DMS79 treated with DMSO at 0.1 percent for 48 hours (cell line): ENCODE data around the gene TWIST2.
A peak's percentile ranks its signal among the peaks of the same experiment; 100 is the strongest.

Experiments
- DNase-seq: peaks from one replicate; lab custom pipeline; 2025; lab: John Stamatoyannopoulos, UW

TWIST2 gene

GRCh38 chr2:238847841-238848690 is at the start of gene TWIST2:
TWIST2 (plus strand) TSS chr2:238848085; CDS start chr2:238848216, 131 bp downstream.
- DNase-seq, result peak; percentile 10

GRCh38 chr2:238801791-238802190 is 46.1 kb upstream of the TWIST2 start:
- no peak for DNase-seq

GRCh38 chr2:238802957-238803356 is 44.9 kb upstream of the TWIST2 start:
- DNase-seq, result no peak

- no peak for DNase-seq
These were observed 43.7 kb upstream of the TWIST2 start for GRCh38 chr2:238803996-238804870.

- no peak for DNase-seq
These were observed 39.1 kb upstream of the TWIST2 start for GRCh38 chr2:238808761-238809160.

DNA sequence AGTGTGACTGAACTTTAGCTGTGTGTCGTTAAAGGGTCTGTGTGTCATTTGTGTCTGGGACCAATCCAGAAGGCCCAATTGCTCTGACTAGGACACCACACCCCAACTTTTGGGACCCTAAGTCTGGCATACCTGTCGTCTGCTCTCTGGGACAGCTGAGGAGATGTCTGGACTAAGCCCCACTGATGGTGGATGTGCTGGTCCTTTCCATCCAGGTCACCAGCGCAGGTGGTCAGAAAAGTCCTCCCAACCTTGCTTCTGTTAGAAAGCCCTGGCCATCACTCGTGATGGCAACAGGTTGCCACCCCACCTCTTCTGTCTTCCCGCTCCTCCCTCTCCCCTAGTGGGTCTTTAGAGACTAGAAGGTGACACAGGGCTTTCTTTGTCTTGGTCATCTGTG is 37.6 kb upstream of the TWIST2 start:
- DNase-seq, result no peak

- no peak for DNase-seq
These were observed 36.6 kb upstream of the TWIST2 start for GRCh38 chr2:238811293-238811692.

- no peak for DNase-seq
These were observed 36.1 kb upstream of the TWIST2 start for GRCh38 chr2:238811759-238812158.

DNA sequence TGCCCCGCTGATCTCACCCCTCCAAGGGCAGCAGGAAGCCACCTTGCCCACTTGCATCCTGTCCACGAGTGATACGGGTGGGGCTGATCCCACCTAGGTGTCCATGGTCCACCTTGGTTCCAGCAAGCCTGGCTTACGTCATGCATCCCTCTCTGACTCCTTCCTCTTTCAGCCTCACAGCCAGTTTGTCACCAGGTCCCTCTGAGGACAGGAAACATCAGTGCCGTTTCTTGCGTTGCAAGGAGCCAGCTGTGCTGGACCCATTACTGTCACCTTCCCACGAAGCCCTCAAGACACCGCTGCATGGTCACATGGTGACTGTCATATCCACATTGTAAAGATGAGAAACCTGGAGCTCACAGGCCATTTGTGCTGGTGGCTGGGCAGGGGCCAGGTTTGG is 34.8 kb upstream of the TWIST2 start:
- no peak for DNase-seq

GRCh38 chr2:238814815-238815214 is 33.1 kb upstream of the TWIST2 start:
- no peak for DNase-seq

GRCh38 chr2:238816291-238816690 is 31.6 kb upstream of the TWIST2 start:
- no peak for DNase-seq

- no peak for DNase-seq
These were observed 30.5 kb upstream of the TWIST2 start for GRCh38 chr2:238817382-238817781.

DNA sequence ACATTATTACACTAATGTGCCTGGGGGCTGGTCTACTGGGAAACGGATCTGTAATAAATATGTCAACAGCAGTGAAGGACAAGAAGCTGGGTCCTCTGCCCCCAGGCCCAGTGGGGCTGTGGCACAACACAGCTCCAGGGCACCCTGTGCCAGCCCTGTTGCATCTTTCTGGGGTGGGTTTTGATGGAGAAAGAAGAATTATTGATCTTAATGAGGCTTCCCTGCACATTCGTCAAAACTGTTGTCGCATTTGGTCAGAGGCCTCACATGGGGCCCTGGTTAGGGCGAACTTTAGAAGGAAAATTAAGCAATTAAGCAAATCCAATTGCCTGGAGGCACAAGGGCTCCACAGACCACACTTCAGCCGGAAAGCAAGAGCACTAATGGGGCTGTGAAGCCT is 30.0 kb upstream of the TWIST2 start:
- DNase-seq, result no peak

DNA sequence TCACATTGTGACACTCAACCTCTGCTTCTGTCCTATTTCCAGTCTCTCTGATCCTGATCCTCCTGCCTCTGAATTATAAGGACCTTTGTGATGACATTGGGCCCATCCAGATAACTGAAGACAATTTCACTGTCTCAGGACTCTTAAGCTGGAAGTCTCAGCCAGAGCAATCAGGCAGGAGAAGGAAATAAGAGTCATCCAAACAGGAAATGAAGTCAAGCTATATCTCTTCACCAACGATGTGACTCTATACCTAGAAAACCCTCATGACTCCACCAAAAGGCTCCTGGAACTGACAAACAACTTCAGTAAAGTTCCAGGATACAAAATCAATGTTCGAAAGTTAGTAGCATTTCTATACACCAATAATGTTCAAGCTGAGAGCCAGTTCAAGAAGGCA is 29.3 kb upstream of the TWIST2 start:
- DNase-seq, result no peak

DNA sequence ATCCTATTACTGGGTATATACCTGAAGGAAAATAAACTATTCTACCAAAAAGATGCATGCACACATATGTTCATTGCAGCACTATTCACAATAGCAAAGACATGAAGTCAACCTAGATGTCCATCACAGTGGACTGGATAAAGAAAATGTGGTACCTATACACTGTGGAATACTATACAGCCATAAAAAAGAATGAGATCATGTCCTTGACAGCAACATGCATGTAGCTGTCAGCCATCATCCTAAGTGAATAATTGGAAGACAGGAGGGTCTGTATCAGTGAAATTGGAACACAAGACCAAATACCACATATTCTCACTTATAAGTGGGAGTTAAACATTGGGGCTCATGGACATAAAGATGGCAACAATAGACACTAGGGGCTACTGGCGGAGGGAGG is 27.7 kb upstream of the TWIST2 start:
- DNase-seq, result no peak

DNA sequence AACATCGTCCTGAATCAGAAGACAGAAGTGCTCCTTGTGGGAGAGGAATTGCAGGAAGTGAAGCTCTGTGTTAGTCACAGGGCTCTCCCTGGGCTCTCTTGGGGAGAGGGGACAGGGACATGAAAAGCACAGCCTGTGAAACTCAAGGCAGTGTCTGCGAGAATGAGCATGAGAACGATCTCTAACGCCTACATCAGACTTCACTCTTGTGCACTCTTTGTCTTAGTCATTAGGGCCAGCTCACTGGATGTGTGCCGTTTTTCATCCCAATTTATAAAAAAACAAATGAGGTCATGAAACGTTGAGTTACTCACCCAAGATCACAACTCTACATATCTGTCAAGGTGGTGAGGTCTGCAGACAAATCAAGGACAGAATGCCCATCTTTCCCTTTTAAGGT is 27.0 kb upstream of the TWIST2 start:
- no peak for DNase-seq

DNA sequence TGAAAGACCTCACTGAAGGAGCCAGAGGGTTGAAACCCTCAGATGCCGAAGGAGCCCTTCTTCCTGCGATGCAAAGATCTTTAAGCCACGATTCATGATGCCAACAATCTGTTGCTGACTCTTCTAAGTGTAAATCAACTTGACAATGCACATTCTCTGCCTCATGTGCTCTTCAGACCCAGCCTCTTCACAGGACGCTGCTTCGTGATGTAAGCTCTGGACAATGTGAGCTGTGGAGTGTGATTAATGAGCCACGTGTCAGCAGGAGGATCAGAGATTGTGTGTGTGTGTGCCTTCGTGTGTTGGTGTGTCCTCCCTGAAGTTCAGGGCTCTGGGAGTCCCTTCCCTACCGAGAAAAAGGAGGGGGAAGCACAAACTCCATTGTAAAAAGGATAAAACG is 26.5 kb upstream of the TWIST2 start:
- no peak for DNase-seq

GRCh38 chr2:238821944-238822670 is 25.8 kb upstream of the TWIST2 start:
- no peak for DNase-seq

GRCh38 chr2:238822955-238823354 is 24.9 kb upstream of the TWIST2 start:
- no peak for DNase-seq

- DNase-seq, result no peak
These were observed 16.7 kb upstream of the TWIST2 start for GRCh38 chr2:238831177-238831576.

DNA sequence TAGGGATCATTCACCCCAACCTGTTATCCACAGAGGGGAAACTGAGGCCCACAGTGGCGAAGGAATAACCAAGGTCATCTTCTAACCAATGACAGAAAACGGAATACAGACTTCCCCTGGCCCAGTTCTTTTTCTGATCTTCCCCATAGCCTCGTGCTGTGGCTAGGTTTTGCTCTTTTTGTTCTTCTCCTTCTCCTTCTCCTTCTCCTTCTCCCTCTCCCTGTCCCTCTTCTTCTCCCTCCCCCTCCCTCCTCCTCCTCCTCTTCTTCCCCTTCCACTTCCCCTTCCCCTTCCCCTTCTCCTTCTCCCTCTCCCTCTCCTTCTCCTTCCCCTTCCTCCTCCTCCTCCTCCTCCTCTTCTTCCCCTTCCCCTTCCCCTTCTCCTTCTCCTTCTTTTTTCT is 12.9 kb upstream of the TWIST2 start:
- no peak for DNase-seq

DNA sequence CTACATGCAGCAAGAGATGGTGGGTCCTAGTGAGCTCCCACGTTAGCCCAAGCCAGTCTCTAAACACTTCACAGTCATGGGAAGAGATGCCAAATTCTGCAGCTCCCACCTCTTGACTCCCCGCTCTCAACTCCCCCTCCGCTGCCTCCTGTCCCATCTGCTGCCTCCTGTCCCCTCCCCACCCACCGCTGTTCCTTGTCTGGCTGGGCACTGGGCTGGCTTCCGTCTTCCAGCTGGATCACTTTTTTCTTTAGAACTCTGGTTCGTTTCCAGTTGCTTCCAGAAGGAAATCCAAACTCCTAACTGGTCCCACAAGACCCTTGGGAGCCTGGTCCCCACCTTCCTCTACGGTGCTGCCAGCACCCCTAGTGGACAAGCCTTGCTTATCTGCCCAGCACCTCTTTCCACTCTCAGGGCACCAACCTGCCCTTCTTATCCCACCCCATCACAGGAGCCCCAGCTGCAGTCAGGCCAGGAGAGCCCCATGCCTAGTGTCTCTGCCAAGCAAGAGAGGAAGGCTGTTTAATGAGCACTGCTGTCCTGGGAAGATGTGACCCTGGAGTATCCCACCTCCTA is 12.1 kb upstream of the TWIST2 start:
- DNase-seq, result no peak
